ENCODE measurements around the gene AARS1. TPM values are rescaled to one million over a fixed set of nuclear protein-coding genes. Genes with fewer than 3 reads are reported as not detected.

AARS1 gene
- total RNA-seq, 4 donors from 2014 or later: 84.8 to 268 (median 192) TPM

DNA sequence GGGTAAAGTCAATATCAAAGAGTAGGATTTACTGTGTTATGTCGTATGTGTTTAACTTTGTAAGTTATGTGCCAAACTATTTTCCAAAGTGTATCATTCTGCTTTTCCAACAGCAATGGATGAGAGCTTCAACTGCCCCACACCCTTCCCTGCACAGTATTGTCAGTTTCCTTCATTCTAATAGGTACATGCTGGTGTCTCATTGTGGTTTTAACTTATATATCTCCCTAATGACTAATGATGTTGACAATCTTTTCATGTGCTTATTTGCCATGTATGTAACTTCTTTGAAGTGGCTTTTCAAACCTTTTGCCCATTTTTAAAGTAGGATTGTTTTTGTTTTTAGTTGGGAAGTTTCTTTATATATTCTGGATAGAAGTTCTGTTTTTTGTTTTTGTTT is 13.4 kb upstream of the AARS1 start:
- no peak for DNase-seq
- H3K9me3 ChIP-seq: no peaks in the 10 kb centered on the region
- no peak overlapping the region for H3K27ac ChIP-seq
- intact Hi-C loops (cut with DNase I): no loop called here
- no peak overlapping the region for H3K4me3 ChIP-seq (replicated peaks in 1 of 3)
- no peaks in the 10 kb centered on the region for H3K27me3 ChIP-seq
- peaks cover 10 to 20% of the 10 kb centered on the region in 2 donors for H3K4me1 ChIP-seq
- no peak for TF ChIP-seq POLR2A (IDR thresholded peaks at IDR 0.05)
- TF ChIP-seq, protein P1, sequence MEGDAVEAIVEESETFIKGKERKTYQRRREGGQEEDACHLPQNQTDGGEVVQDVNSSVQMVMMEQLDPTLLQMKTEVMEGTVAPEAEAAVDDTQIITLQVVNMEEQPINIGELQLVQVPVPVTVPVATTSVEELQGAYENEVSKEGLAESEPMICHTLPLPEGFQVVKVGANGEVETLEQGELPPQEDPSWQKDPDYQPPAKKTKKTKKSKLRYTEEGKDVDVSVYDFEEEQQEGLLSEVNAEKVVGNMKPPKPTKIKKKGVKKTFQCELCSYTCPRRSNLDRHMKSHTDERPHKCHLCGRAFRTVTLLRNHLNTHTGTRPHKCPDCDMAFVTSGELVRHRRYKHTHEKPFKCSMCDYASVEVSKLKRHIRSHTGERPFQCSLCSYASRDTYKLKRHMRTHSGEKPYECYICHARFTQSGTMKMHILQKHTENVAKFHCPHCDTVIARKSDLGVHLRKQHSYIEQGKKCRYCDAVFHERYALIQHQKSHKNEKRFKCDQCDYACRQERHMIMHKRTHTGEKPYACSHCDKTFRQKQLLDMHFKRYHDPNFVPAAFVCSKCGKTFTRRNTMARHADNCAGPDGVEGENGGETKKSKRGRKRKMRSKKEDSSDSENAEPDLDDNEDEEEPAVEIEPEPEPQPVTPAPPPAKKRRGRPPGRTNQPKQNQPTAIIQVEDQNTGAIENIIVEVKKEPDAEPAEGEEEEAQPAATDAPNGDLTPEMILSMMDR (IDR thresholded peaks at IDR 0.05): no peak
- no peaks in the 10 kb centered on the region for H3K36me3 ChIP-seq
- WGBS, 2 donors: 83 to 91% methylated on average over 1 of the region's 1 CpG

DNA sequence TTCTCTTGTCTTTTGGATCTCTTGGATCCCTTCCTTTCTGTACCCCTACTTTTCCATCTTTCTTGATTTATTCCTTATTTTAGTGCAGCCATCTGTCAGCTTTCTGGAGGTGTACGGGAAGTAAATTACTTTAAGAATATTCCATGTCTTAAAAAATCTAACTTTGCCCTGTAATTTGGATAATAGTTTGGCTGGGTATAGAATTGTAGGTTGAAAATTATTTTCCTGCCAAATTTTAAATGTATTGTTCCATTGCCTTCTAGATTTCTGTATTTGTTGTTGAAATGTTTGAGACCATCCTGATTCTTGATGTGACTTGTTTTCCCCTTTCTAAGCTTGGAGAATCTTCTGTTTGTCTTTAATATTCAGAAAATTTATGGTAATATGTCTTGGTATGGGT is 11.8 kb upstream of the AARS1 start:
- WGBS, 2 donors: 92 to 100% methylated on average over 1 of the region's 1 CpG
- H3K4me3 ChIP-seq (replicated peaks in 1 of 3): no peak overlapping the region
- no peaks in the 10 kb centered on the region for H3K27me3 ChIP-seq
- H3K9me3 ChIP-seq: no peaks in the 10 kb centered on the region
- no peak for TF ChIP-seq POLR2A (IDR thresholded peaks at IDR 0.05)
- TF ChIP-seq, protein P1 (IDR thresholded peaks at IDR 0.05): no peak
- intact Hi-C loops (cut with DNase I): loop anchor here (2.0 kb wide), 1 partner anchor 44 kb away; no protein-coding TSS in a partner anchor
- no peaks in the 10 kb centered on the region for H3K36me3 ChIP-seq
- DNase-seq: no peak
- peaks cover 10 to 20% of the 10 kb centered on the region in 2 donors for H3K4me1 ChIP-seq
- H3K27ac ChIP-seq: no peak overlapping the region

DNA sequence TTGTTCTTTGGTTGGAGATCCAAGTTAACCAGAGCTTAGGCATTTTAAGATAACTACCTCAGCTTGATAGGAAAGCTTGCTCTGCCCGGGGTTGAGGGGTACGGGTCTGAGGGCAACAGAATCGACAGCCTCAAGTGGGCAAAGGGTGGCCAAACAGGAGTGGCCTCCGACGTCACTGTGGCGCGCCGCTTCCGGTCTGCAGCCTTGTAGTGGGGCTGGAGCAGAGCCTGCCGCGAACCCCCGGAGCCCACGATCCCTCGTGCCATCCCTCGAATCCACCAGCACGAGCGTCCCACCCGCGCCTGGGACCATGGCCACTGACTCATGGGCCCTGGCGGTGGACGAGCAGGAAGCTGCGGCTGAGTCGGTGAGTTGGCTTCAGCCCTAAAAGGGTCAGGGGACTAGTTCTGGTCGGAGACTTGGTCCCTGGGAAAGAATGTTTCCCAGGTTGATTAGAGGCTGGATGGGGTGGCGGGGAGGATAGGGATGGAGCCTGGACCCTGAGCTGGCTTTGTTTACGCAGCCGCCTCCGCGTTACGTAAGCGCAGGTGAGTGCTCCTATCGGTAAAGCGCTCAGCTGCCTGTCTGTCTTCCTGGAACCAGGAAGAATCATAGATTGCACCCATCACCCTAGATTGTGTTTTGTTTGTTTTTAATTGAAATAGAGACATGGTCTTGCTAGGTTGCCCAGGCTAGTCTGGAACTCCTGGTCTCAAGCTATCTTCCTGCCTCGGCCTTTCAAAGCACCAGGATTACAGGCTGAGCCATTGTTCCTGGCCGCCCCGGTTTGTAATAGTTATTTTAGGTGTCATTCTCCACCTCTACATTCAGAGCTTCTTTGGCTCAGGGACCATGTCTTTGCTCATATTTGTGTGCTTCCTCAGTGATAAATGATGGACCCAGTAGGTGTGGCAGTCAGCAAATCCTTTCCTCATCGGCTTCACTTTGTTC is 10.0 kb upstream of the AARS1 start, which contains the start of gene DDX19B:
Gene DDX19B, plus strand, starts transcription at position 199 of the 951 bp plus-strand sequence. Its CDS starts 112 bp downstream, at position 311.
- intact Hi-C loops (cut with DNase I): no loop called here
- DNase-seq: peak; percentile 81 to 83
- H3K36me3 ChIP-seq: no peaks in the 10 kb centered on the region
- no peaks in the 10 kb centered on the region for H3K9me3 ChIP-seq
- H3K27me3 ChIP-seq: no peaks in the 10 kb centered on the region
- peak within 1 kb of the TSS; percentile 89 to 98 (median 98) for H3K27ac ChIP-seq
- 1 to 2% methylated on average over 21 to 25 of the region's 37 CpGs for WGBS, 2 donors
- TF ChIP-seq, protein P1 (IDR thresholded peaks at IDR 0.05): peak in 1 of 6 experiments; percentile 7
- TF ChIP-seq POLR2A (IDR thresholded peaks at IDR 0.05): peak; percentile 31 to 75
- H3K4me1 ChIP-seq: peaks cover 10 to 16% of the 10 kb centered on the region in 2 donors
- peak within 1 kb of the TSS; percentile 41 to 97 (median 60) for H3K4me3 ChIP-seq (replicated peaks in 1 of 3)

DNA sequence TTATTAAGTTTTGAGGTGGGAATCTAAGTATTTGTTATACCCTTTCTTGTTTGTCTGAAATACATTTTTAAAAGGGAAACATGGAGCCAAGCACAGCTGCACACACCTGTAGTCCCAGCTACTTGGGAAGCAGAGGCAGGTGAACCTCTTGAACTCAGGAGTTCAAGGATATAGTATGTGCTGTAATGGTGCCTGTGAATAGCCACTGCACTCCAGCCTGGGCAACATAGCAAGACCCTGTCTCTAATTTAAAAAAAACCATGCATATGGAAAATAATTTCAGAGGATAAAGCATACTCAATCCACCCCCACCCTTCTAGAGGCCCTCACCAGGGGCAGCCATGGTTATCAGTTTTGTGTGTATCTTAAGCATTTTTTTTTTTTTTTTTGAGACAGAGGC is 6.3 kb upstream of the AARS1 start:
- Histone ChIP-seq H3K27ac (no peak overlapping the region), H3K9me3 (no peaks in the 10 kb centered on the region), H3K27me3 (no peaks in the 10 kb centered on the region), H3K4me1 (peaks cover 10 to 16% of the 10 kb centered on the region in 2 donors), H3K4me3 (replicated peaks in 1 of 3) (no peak overlapping the region), H3K36me3 (no peaks in the 10 kb centered on the region)
- intact Hi-C loops (cut with DNase I): no loop called here
- no peak for TF ChIP-seq POLR2A (IDR thresholded peaks at IDR 0.05)
- TF ChIP-seq, protein P1 (IDR thresholded peaks at IDR 0.05): no peak
- DNase-seq: no peak

Measured in thyroid gland (tissue), 4 donors.